Activated T-helper 1 cell treated with Interleukin-2 at 50 U/mL for 16 hours (primary cell): ENCODE results near the gene PKIG.

ENCODE experiments used
- DNase-seq: peaks from one replicate; pipeline ENCODE4 v3.0.0-alpha.2; 2020; ENCODE audit warnings: low read depth

The PKIG gene

GRCh38 chr20:44662261-44662660 lies 79.9 kb downstream of the PKIG start:
- DNase-seq: no peak

DNA sequence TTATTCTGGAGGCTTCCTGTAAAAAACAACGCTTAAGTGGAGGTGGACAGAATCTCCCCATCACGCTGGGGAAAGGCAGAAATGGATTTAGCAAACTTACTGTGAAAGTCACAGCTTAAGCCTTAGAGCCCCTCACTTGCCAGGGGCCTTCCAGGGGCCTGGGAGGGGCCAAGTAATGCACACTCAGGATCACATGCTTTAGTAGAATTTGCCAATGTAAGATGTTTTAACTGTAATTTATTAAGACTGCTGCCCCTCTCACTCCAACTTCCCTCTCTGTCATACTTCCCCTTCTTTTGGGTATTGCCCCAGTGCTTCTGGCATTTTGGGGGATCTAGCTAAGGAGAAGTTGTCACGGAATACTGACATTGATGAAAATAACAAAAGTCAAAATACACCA lies 81.8 kb downstream of the PKIG start:
- no peak for DNase-seq

DNA sequence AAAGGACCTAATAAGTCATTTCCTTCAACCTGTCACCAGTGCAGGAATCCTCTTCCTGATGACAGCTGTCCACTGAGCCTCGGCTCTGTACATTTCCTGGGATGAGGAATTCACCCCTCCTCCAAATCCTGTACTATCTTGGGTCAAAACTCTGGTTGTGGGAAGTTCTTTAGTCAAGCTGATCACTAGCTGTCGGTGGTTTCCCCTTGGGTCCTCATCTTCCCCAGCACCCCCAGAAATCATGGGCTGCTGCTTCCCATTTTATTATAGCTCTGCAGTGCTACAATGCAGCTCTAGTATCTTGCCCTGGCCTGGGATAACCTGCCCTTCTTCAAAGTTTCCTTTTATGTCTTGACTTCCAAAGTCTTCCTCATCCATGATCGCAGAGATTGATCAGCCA lies 83.7 kb downstream of the PKIG start:
- DNase-seq: no peak
